ENCODE results near the gene ARHGEF16.

DNA sequence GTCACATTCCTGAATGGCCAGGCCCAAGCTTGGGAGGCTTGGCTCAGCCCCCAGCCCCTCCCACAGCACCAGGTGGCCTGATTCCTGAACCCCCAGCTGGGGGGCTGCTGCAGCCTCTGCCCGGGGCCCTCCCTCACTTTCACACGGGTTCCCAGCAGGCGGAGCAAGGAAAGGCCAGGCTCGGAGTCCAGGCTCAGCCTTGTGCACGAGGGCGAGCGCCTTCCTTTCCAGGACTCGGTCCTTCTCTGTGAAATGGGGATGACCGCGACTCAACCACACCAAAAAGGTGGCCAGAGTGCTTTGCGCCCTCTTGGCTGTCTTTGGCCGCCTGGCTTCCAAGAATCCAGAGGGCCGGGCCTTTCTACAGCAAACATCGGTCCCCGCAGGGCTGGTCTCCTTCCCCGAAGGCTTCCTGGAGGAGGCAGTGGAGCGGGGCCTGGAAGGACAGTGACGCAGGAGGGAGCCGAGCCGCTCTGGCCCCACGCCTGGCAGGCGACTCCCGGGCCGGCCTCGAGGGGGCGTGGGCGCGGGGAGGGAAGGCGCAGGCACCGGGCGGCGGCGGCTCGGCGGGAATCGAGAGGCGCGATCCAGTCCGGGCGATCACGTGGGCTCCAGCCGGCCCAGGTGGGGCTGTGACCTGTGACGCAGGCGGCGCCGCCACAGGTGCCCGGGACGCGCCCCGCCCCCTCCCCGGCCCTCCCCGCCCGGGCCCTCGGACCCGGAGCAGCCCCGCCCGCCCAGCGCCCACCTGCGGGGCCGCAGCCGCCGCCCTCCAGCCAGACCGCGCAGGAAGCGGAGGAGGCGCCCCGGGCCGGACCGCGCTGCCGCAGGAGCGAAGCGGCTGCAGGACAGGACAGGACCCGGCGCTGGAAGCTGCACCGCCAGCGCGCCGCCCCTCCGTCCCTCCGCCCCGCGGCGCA lies at the start of gene ARHGEF16:
- TF ChIP-seq POLR2A (IDR thresholded peaks at IDR 0.05), result no peak
- TF ChIP-seq, protein P1, sequence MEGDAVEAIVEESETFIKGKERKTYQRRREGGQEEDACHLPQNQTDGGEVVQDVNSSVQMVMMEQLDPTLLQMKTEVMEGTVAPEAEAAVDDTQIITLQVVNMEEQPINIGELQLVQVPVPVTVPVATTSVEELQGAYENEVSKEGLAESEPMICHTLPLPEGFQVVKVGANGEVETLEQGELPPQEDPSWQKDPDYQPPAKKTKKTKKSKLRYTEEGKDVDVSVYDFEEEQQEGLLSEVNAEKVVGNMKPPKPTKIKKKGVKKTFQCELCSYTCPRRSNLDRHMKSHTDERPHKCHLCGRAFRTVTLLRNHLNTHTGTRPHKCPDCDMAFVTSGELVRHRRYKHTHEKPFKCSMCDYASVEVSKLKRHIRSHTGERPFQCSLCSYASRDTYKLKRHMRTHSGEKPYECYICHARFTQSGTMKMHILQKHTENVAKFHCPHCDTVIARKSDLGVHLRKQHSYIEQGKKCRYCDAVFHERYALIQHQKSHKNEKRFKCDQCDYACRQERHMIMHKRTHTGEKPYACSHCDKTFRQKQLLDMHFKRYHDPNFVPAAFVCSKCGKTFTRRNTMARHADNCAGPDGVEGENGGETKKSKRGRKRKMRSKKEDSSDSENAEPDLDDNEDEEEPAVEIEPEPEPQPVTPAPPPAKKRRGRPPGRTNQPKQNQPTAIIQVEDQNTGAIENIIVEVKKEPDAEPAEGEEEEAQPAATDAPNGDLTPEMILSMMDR (IDR thresholded peaks at IDR 0.05), result peak in 11 of 12 donors; percentile 24 to 55 (median 43)

Measured in heart left ventricle (tissue), 13 donors.